Suprapubic skin (tissue), 4 donors: ENCODE data around the gene EEF1AKMT2. TPM values are rescaled to one million over a fixed set of nuclear protein-coding genes. Genes with fewer than 3 reads are reported as not detected.

Experiments used
- DNase-seq, 2 donors: peaks; one replicate each; pipeline ENCODE4 v3.0.0-alpha.2; 2019; ENCODE audit warnings: low spot score in 2 of 2
- H3K27ac ChIP-seq: fragments of 200-600 bp; sonication (generic); one replicate; pipeline ENCODE4 v1.5.1; 2019
- H3K27me3 ChIP-seq: fragments of 200-600 bp; sonication (generic); one replicate; pipeline ENCODE4 v1.5.1; 2019
- H3K36me3 ChIP-seq: fragments of 200-600 bp; sonication (generic); one replicate; pipeline ENCODE4 v1.5.1; 2019
- H3K4me1 ChIP-seq: fragments of 200-600 bp; sonication (generic); one replicate; pipeline ENCODE4 v1.5.1; 2019
- H3K4me3 ChIP-seq: fragments of 200-600 bp; sonication (generic); one replicate; pipeline ENCODE4 v1.5.1; 2019; ENCODE audit warnings: mild to moderate bottlenecking
- H3K9me3 ChIP-seq: fragments of 200-600 bp; sonication (generic); one replicate; pipeline ENCODE4 v1.5.1; 2019
- EP300 ChIP-seq: sonication (generic); formaldehyde crosslinking; IDR thresholded peaks from one replicate; pipeline ENCODE4 v1.6.1; 2017; ENCODE audit warnings: antibody characterized with exemption
- POLR2A ChIP-seq, 2 donors: fragments of 450-650 bp; IDR thresholded peaks; one replicate each; pipeline ENCODE4 v1.6.1; 2017; ENCODE audit warnings: antibody characterized with exemption in 2 of 2, mild to moderate bottlenecking in 2 of 2, moderate library complexity in 2 of 2
- POLR2AphosphoS5 ChIP-seq, 3 donors: sonication (generic); formaldehyde crosslinking; IDR thresholded peaks; one replicate each; pipeline ENCODE4 v1.6.1; 2017; ENCODE audit warnings: antibody characterized with exemption in 3 of 3
- WGBS: methylation state at CpG from one replicate; pipeline ENCODE4 v1.1.5; 2018; 5-methylcytosine and 5-hydroxymethylcytosine counted together
- total RNA-seq, 4 donors: library from RNA; depleted of rRNA; stranded (reverse); fragments of >200 nt; gene quantifications; one replicate each; pipeline ENCODE4 v1.1.0, GENCODE V29; 2016
- TF ChIP-seq, protein P1 (sequence below), 2 donors: fragments of 200-600 bp in 1 of 2; fragments of 450-650 bp in 1 of 2; sonication (generic) in 1 of 2; IDR thresholded peaks; one replicate each; pipeline ENCODE4 v1.5.1; 2016 to 2019; ENCODE audit warnings: antibody characterized with exemption in 2 of 2, mild to moderate bottlenecking in 1 of 2, moderate library complexity in 1 of 2

The EEF1AKMT2 gene
- total RNA-seq, 4 donors from 2014 or later = 11.4 to 23.8 (median 15.3) TPM

DNA sequence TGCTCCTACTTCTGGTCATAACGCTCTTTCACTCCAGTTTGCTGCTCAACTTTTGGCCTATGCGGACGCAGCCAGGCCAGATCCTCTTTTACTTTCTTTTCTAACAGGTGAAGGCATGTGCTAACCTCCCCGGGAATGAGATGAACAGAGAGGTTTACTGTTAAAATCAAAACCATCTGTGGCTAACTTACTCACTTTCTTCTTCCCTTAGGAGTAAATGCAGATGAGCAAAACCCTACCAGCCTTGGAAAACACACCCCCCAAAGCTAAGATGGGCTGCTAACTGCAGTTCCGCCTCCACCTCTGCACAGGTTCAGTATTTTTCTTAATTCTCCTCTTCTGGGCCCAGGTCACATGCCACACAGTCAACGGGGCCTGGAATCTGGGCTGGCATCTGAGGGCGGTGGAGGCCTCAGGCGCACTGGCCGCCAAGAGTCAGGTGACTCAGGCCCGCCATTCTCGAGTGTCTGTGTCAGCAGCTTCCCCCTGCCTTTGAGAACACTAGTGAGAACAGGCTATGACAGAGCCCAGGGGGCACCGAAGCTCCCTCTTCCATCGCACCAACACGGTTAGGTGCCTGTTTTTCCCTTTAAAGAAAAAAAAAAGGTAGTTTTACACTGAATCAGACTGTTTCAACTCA lies 58.6 kb downstream of the EEF1AKMT2 start:
- H3K27me3 ChIP-seq = no peaks in the 10 kb centered on the region
- no peaks in the 10 kb centered on the region for H3K9me3 ChIP-seq
- WGBS = 48% methylated on average over 11 of the region's 14 CpGs
- DNase-seq = peak in 1 of 2 donors; percentile 64
- no peaks in the 10 kb centered on the region for H3K36me3 ChIP-seq
- peak overlapping the region; percentile 68 for H3K27ac ChIP-seq
- H3K4me3 ChIP-seq = no peak overlapping the region
- TF ChIP-seq POLR2AphosphoS5 (IDR thresholded peaks at IDR 0.05) (no peak), POLR2A (IDR thresholded peaks at IDR 0.05) (no peak), EP300 (no peak)
- TF ChIP-seq, protein P1, sequence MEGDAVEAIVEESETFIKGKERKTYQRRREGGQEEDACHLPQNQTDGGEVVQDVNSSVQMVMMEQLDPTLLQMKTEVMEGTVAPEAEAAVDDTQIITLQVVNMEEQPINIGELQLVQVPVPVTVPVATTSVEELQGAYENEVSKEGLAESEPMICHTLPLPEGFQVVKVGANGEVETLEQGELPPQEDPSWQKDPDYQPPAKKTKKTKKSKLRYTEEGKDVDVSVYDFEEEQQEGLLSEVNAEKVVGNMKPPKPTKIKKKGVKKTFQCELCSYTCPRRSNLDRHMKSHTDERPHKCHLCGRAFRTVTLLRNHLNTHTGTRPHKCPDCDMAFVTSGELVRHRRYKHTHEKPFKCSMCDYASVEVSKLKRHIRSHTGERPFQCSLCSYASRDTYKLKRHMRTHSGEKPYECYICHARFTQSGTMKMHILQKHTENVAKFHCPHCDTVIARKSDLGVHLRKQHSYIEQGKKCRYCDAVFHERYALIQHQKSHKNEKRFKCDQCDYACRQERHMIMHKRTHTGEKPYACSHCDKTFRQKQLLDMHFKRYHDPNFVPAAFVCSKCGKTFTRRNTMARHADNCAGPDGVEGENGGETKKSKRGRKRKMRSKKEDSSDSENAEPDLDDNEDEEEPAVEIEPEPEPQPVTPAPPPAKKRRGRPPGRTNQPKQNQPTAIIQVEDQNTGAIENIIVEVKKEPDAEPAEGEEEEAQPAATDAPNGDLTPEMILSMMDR (IDR thresholded peaks at IDR 0.05) = no peak
- peaks cover 96% of the 10 kb centered on the region for H3K4me1 ChIP-seq

- no peaks in the 10 kb centered on the region for H3K9me3 ChIP-seq
- peak in 1 of 2 donors; percentile 50 for DNase-seq
- H3K4me3 ChIP-seq = no peak overlapping the region
- H3K27me3 ChIP-seq = no peaks in the 10 kb centered on the region
- TF ChIP-seq, protein P1 (IDR thresholded peaks at IDR 0.05) = no peak
- TF ChIP-seq POLR2A (IDR thresholded peaks at IDR 0.05) (no peak), EP300 (no peak)
- H3K36me3 ChIP-seq = no peaks in the 10 kb centered on the region
- WGBS = 68% methylated on average over 9 of the region's 9 CpGs
- peaks cover 96% of the 10 kb centered on the region for H3K4me1 ChIP-seq
- peak overlapping the region; percentile 68 for H3K27ac ChIP-seq
Measured at GRCh38 chr10:124731551-124731950, 60.1 kb downstream of the EEF1AKMT2 start.

- Histone ChIP-seq H3K27ac (no peak overlapping the region), H3K4me3 (no peak overlapping the region), H3K4me1 (peaks cover 93% of the 10 kb centered on the region), H3K27me3 (no peaks in the 10 kb centered on the region), H3K36me3 (no peaks in the 10 kb centered on the region), H3K9me3 (no peaks in the 10 kb centered on the region)
- WGBS = 83% methylated on average over 3 of the region's 3 CpGs
- TF ChIP-seq POLR2A (IDR thresholded peaks at IDR 0.05) (no peak), EP300 (no peak), POLR2AphosphoS5 (IDR thresholded peaks at IDR 0.05) (no peak)
- TF ChIP-seq, protein P1 (IDR thresholded peaks at IDR 0.05) = no peak
- no peak for DNase-seq
Measured at GRCh38 chr10:124730790-124731189, 60.9 kb downstream of the EEF1AKMT2 start.

DNA sequence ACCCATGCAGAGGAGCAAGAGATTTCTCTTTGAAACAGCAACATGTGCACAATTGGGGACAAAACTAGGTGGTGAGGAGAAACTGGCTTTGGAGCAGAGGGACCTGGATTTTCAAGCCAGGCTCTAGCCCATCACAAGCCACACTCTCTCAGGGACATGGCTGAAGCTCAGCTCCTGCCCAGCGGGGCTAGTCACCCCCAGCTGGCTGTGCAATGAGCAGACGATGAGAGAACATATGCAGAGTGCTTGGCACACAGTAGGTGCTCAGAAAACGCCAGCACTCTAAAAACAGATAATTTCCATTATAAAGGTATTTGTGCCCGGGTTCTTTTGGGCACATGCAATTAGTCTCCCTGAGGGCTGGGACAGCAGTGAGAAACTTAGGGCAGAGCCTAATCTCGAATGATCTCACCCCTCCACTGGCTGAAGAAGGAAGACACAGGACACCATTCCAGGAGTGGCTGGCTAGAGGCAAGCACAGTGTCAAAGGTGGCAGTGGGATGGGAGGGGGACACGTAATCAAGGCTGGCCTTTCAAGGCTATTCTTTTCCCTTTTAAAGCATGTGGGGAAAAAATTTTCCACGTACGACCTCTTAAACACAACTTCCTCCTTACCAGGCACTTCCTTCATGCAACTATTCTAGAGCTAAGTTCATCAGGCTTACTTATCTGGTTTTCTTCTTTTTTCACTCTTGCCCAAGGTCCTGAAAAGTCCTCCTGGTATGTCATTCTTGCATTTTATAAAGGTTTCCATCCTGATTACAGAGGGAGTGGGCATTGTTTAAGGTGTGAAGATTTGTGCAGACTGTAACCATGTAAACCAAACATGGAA lies 62.6 kb downstream of the EEF1AKMT2 start:
- Histone ChIP-seq H3K36me3 (no peaks in the 10 kb centered on the region), H3K27ac (peak overlapping the region; percentile 71), H3K27me3 (no peaks in the 10 kb centered on the region), H3K4me3 (no peak overlapping the region), H3K4me1 (peaks cover 93% of the 10 kb centered on the region), H3K9me3 (no peaks in the 10 kb centered on the region)
- WGBS = 68% methylated on average over 8 of the region's 8 CpGs
- TF ChIP-seq, protein P1 (IDR thresholded peaks at IDR 0.05) = no peak
- TF ChIP-seq POLR2A (IDR thresholded peaks at IDR 0.05) (no peak), POLR2AphosphoS5 (IDR thresholded peaks at IDR 0.05) (no peak), EP300 (no peak)
- DNase-seq = peak in 1 of 2 donors; percentile 50
